Measurements from ENCODE around the gene OMP. TPM values are rescaled to one million over a fixed set of nuclear protein-coding genes. Genes with fewer than 3 reads are reported as not detected.
A peak's percentile ranks its signal among the peaks of the same experiment; 100 is the strongest.
"Not testable (repeated sequence)": the region's sequence is repeated elsewhere in the genome, so short reads cannot be mapped to it uniquely, and the experiment has no call there.

Gene OMP
- polyA plus RNA-seq, 10 donors = not detected

DNA sequence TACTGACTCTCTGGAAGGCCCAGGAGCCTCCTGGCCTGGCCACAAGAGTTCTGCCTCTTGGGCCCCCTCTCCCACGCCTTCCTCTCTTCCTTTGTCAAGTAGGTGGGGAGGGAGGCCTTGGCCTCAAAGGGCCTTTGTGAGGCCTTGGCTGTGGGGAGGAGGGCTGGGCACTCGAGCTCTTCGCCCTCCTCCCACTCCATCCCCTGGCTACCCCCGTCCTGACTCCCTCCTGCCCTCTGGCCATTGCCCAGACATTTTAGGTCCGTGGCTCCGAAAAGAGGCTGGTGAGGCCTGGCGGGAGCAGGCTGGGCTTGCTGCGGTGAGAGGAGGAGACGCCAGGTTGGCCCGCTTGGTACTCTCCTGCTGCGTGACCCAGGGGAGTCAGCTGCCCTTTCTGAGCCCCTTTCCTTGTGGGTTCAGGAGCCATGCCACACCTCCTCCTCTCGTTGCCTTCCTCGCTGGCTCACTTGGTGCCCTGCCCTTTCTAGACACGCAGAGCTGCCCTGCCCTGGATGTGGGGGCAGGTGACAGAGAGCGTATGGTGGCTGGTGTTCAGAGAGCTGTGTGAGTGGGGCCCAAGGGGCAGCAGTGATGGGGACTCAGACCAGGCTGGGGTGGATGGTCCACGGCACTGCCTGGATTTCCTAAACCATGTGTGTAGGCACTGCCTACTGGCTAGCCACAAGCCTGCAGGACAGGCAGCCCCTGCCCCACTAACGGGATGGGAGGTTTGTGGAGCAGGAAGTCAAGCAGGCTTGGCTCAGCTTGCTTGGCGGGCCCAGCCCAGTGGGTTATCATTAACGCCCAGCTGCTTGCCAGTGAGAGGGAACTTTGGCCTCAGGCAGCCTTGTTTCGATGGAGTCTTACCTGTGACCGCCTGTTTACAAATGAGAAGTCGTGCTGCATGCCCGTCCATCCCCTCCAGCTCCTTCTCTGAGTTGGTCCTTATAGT is 15.8 kb upstream of the OMP start:
- DNase-seq = no peak

DNA sequence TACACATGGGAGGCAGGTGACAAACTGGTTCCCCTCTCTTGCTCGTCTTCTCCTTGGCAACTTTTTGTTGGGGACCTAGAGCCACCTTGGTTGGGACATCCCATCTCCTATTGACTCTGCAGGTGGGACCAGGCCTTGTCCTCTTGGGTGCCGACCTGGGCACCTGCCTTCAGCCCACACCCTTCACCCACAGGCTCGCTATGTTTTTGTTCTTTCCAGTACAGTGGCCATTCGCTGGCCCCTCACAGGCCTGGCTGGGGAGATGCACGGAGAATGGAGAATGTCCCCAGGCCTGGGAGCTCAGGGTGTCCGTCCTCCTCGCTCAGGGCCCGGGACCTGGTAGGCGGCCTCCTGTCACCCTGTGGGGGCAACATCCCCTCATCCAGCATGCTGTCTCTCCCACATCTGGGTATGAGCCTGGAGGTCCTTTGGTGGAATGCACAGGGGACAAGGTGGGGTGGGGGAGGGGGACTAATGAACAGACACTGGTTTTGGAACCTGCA is 14.9 kb upstream of the OMP start:
- DNase-seq = no peak

DNA sequence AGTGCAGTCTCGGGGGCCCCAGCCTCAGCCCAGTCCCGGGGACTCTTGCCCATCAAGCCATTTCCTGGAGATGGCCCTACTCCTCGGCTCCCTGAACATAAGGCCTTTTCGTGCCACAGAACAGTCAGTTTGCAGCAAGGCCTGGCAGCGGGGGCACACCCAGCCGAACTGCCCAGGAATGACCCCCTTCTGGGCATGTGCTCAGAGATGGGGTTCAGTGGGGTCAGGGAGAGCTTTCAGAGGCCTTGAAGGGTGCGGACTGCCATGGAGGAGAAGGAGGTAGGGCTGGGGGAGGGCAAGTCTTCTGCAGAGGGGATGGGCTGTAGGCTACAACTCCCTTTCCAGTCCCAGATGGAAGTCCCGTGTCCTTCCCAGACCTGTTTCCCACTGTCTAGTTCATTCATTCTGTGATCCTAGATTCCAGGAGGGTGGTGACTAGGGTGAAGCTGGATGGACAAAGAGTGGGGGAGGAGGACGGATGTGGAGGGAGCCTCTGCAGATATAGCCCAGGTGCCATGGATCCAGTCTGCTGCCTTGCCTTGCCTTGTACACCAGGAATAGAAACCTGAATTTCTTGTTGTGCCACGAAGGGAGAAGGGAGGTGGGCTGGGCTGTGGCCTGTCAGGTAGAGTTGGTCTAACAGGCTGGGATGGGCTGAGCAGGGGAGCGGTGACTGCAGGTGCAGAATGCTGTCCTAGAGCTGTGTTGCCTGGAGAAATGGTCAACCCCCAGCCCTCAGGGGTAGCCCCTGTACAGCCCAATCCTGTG is 14.2 kb upstream of the OMP start:
- DNase-seq = no peak

DNA sequence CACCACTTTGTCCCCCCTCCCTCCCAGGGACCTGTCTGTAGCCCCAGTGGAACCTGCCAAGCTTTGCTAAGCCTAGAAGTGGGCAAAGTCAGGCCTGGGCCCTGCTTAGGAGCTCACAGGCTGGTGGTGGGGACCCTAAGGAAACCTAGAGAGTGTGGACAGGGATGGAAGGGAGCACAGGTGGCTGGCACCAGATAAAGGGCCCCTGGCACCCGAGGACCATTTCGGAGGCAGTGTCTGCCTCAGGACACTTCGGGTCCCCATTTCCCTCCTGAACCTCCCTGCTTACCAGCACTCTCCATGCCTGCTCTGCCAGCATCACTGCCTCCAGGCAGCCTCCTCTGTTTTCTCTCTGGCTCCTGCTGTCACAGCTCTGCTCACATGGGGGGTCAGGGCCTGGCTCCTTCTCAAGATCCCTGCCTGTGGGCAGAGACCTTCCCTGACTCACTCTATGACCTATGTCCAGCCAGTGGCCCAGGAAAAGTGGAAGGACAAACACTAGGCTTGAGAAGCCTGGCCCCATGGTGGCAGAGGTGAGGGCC is 13.6 kb upstream of the OMP start:
- DNase-seq = no peak

DNA sequence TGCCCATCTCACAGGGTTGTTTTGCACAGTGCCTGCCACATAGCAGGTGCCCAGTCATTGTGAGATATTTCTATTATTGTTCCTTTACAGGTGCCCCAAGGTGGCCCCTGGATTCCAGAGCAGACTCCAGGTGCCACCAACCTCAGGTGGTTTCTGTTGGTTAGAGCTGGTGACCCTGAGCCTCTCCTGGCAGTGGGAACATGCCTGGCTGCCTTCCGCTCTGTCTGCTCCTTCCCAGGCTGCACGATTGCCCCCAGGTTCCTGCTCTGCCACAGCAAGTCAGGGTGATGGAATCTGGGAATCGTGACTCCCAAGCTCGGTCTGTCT is 12.6 kb upstream of the OMP start:
- no peak for DNase-seq

DNA sequence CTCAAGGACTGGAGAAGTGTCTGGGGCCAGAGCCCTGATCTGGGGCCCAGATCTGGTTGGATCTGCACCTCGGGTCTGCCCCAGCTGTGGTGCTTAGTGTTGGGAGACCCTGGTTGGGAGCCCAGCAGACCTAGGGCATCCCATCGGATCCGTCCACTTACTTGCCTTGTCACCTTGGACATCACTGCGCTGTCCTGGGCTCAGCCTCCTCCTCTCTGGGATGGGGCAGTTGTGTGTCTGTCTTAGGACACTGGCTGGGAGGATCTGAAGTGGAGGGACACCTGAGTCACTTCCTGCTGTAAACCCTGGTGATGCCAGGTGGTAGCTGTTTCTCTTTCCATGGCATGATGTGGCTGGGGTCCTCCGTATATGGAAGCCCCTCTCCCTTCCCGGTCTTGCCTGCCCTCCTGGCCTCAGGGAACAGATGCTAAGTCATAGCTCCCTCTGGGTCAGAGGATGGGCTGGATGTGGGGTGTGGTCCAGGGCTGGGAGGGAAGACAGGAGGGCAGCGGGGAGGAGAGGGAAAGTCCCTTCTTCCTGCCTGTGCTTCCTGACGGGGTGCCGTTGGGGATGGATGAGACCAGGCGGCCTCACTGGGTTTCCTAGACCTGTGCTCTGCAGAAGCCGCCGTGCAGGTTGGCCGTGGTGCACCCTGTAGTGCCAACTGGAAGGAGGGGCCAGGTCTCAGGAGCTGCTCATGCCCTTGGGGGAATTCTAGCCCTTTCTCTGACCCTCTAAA is 12.1 kb upstream of the OMP start:
- DNase-seq = no peak

DNA sequence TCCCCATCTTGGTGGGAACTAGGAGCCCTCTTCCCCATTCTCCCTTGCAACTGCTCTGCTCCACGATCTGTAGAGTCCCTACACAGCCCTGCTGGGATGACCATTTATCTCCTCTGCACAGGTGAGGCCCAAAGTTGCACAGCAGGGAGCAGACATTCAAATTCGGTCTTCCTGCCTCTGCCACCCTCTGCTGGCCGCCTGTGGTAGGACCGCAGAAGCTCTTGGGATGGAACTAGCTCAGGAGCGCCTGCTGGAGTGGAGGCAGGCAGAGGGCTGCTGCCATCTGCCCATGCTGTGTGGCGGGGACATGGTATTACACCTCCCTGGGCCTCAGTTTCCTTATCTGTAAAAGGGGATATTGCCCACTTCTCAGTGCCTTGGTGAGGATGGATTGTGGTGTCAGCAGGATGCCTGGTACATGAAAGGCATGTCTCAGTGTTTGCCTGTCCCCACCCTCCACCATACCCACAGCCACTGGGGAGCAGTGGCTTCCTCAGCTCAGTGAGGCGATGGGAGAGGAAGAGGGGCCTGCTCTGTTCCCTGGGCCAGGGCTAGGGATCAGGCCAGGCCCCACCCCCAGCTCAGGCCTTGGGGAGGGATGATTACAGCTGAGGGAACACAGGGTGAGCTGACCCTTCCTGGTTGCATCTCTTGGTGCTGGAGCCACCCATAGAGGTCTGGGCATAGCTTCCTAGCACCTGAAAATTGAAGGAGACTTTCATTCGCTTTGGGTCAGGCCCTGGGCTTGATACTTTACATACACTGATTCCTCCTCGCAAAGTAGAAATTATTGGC is 11.3 kb upstream of the OMP start:
- DNase-seq = peak; percentile 45 to 79 (median 69)

DNA sequence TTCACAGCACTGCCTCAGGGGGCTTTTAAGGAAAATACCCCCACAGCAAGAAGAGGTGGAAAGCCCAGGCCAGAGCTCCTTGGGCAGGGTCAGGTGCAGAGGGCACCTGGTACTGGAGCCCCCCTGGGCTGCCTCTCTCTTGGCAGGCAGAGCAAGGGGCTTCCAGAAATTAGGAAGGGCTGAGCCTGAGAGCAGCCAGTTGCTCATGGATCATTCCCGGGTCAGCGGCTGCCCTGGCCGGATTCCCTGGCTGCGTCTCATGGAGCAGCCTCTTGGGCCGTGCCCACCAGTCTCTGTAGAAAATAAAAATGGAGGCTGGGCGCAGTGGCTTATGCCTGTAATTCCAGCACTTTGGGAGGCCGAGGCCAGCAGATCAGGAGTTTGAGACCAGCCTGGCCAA is 10.3 kb upstream of the OMP start:
- DNase-seq = peak in 1 of 3 donors; percentile 50

DNA sequence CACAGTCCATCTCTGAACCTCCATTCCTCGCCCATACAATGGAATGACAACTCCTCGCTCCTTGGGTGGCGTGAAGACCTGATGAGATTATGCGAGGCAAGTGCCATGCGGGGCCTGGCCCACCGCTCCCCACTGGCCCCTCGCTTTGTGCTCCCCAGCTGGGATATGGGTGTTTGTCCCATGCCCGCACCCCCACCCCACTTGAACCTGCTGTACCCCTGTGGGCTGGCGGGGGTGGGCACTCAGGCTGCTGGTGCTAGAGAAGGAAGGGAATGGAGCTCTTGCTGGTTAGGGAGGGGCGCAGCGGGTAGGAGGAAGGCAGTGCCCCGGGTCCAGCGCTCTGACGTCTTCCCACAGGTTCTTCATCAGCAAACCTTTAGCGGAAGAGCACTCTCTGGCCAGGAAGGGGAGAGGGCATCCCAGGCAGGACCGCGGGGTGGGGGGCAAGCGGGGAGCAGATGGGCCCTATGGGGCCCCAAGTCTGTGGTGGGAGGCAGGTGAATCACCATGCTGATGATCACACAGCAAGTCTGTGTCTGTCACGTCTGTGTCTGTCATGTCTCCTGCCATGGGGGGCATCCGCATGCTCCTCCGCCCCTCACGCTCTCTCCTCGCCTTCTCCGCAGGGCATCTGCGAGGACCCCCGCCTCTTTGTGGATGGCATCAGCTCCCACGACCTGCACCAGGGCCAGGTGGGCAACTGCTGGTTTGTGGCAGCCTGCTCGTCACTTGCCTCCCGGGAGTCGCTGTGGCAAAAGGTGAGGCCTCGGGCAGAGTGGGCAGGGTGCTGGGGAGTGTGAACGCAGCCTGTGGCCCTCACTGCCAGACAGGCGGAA is 9.4 kb upstream of the OMP start:
- DNase-seq = no peak

DNA sequence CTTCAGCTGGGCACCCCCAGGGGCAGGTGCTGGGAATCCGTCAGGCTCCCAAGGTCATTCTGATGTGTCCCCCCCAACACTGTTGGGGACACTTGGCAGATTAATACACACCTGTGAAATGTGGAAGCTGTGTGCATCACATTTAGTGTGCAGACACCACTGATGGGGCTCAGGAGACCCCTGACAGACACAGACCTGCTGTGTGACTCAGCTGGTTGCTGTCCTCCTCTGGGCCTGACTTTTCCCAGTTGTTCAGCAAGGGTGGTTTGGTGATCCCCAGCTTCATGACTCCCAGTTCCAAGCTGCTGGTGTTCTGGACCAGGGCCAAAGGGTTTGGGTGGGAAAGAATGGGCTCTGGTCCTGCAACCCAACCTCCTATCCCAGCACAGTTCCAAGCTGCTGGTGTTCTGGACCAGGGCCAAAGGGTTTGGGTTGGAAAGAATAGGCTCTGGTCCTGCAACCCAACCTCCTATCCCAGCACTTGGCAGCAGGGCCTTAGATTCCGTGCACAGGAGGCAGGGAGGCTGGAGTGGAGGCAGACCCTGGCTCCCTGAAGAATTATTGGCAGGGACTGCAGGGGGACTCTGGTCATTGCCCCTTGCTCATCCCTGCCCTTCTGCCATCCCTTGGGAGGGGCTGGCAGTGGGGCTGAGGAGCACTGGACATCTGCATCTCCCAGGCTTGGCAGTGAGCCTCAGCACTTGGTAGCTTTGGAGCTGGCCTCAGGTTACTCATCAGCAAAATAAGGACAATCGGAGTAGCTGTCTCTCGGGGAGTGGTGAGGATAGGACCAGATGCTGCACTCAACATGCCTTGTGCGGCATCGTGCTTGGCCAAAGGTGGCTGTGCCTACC is 8.4 kb upstream of the OMP start:
- no peak for DNase-seq

DNA sequence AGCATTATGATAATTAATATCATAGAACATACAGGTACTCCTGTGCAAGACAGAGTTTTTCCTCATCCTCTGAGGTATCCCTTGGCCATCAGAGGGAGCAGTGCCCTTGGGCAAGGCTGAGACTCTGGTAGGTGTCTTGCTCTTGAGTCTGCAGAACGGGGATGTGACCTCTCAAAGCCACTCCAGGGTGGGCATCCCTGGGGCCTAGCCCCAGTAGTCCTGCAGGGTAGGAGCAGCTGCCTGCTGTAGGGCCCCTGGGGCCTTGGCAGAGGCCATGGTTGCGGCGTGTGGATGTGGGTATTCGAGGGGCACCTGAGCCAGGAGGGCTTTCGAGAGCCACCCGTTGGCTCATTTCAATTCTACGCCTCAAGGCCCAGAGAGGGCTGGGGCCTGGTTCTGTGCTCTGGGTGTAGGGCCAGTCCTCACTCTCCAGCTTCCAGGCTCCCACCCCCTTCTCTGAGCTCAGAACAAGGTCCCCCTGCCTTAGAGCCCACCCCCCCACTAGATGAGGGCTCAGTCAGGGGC is 7.7 kb upstream of the OMP start:
- no peak for DNase-seq

DNA sequence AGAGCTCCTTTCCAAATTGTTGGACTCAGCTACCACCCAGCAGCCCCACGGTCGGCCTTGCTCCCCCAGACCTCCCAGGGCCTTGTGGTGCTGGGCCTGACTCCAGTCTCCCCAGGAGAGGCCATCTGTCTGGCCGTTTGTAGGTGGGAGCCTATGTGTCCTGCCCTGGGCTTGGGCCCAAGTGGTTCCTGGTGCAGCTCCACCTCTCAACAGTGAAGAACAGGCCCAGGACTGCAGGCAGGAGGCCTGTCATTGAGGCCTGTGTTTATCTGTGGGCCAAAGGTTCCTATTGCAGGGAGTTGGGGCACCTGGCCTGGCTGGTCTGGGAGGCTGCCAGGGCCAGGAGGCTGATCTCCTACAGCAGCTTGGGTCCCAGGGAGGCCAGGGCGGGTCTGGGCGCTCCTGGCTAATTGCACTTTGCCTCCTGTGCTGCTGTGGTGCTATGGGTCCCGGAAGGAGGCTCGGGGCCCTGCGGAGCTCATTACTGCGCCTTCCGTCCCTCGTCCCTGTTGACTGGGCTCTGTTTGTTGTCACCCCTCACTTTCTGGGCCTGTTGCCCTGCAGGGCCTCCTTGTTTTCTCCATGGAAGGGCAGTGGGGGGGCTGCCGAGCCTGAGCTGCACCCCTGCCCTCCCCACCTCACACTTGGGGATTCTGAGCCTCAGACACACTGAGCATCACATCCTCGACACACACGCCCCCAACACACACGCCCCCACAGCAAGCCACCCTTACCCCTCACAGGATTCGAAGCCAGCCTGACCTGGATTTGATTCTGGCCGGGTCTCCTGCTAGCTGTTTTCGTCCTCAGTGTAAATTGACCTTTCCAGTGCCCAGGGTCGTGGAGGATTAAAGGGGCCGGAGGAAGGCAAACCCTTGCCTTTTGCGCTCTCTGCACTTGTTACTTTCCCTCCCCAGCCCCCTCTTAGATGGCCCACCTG is 6.8 kb upstream of the OMP start:
- DNase-seq = no peak

DNA sequence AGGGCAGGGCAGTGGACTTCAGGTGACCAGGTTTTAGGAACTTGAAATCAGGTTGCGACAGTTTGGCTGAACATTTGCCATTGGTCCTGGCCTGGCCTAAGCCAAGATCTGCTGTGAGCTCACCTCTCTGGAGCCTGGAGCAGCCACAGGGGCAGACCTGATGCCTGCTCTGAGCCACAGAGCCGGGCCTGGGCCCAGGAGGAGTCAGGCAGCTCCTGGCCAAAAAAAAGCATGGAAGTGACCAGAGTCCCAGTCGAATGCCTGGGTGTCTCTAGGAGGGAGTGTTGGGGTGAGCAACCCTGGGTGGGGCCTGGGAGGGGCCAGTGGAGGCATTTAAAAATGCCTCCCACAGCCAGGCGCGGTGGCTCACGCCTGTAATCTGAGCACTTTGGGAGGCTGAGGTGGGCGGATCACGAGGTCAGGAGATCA is 6.0 kb upstream of the OMP start:
- no peak for DNase-seq

DNA sequence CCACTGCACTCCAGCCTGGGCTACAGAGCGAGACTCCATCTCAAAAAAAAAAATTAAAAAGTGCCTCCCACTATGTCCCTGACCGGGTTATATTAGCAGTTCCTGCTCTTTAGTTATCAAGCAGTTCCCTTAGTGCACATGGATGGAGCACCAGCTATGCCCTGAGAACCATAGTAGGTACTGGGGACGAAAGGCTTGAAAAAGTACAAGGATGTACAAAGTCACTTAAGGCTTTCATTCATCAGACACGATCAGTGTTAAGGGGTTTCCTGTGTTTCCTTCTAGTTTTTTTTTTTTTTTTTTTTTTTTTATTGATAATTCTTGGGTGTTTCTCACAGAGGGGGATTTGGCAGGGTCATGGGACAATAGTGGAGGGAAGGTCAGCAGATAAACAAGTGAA is 5.5 kb upstream of the OMP start:
- not testable (repeated sequence) for DNase-seq

DNA sequence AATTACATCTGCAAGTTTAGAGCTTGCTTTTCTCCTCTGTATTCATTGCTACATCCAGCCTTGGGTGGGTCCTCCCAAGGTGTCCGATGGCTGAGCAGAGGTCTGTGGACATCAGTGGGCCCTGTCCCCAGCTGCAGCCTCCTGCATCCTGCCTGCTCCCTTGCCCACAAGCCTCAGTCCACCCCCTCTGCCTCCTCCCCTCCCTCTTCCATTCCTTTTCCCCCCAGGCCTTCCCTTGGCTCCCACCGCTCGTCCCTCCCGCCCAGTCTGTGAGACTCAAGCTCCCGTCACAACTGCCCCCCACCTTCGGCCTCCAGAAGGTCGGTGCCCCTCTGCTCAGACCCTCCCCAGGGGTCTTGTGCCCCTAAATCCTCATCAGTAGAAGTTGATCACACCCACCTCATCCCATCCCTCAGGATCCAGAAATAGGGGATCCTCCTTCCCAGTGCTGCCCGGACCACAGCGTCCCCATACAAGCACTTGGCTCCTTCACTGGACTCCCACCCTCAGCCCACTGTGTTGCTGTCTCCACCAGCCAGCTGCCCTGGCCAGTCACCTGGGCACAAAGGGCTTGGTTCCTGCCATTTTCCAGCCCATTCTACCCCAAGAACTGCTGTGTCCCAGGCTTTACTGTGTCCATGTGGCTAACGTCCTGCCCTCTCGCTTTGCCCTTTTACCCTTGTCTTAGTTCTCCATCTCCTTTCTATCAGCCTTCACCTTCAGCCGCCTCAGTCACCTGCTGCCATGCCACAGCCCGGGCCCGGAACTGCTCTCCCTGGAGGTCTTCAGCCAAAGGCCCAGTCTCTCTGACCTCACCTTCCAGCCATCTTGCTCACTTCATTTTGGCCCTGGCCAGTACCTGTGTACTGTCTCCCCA is 2.2 kb upstream of the OMP start:
- DNase-seq = no peak

DNA sequence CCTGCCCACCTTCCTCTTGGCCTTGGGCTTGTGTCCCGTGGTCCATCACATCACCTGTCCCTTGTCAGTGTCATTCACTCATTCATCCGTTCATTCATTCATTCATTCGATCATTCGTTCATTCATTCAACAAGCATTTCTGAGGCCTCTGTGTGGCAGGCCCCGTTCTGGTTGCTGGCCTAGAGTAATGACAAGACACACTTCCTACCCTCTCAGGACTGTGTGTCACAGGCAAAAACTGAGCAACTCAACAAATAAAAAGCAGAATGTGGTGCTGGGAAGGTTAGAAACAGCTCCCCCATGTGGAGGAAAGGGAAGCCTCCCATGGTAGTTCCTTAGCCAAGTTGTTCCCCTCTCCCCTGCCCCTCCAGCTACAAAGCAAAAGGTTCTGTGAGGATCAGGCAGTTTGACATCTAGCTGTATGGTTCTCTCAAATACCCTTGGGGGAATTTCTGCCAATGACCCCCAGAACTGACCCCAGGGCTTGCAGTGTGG is 1.6 kb upstream of the OMP start:
- DNase-seq = no peak
